ENCODE results near the gene C1QTNF9.
"Not testable (repeated sequence)": the region's sequence is repeated elsewhere in the genome, so short reads cannot be mapped to it uniquely, and the experiment has no call there.

The C1QTNF9 gene

GRCh38 chr13:24371273-24371672, 61.9 kb downstream of the C1QTNF9 start:
- no CpG with 5 or more reads among the region's 9 CpGs for WGBS (ENCODE audit: extremely low coverage, insufficient coverage, insufficient read length)
- H3K9ac ChIP-seq (ENCODE audit: low read length); H4K8ac ChIP-seq (ENCODE audit: low read depth, low read length); H3K79me2 ChIP-seq (ENCODE audit: control insufficient read depth, insufficient read depth, low read length, poor library complexity); H4K12ac ChIP-seq (ENCODE audit: low read depth, low read length); H3K27me3 ChIP-seq (ENCODE audit: insufficient read depth, low read length); H2BK12ac ChIP-seq (ENCODE audit: low read length); H3K4ac ChIP-seq (ENCODE audit: low read depth, low read length); H2BK5ac ChIP-seq (ENCODE audit: low read depth, low read length, poor library complexity); DNase-seq; H3K23ac ChIP-seq (ENCODE audit: low read length); H2BK120ac ChIP-seq (ENCODE audit: insufficient read depth, low read length, poor library complexity); H3K9me3 ChIP-seq (ENCODE audit: insufficient read depth, low read depth, low read length); H2AFZ ChIP-seq (ENCODE audit: insufficient read depth, low read length, poor library complexity); H3K27ac ChIP-seq (ENCODE audit: low read depth, low read length); H3K4me1 ChIP-seq (ENCODE audit: control insufficient read depth in 1 of 2, insufficient read depth in 2 of 2, low read length in 2 of 2); H4K91ac ChIP-seq (ENCODE audit: low read depth, low read length); H3K4me3 ChIP-seq (ENCODE audit: low read depth, low read length); H3K14ac ChIP-seq (ENCODE audit: low read length); H3K36me3 ChIP-seq (ENCODE audit: control insufficient read depth in 1 of 2, insufficient read depth in 2 of 2, low read length in 2 of 2); H3K79me1 ChIP-seq (ENCODE audit: low read length); H2AK5ac ChIP-seq (ENCODE audit: low read length); H3K4me2 ChIP-seq (ENCODE audit: low read length); H3K18ac ChIP-seq (ENCODE audit: low read length): not testable (repeated sequence)
